WTC11 (cell line): ENCODE measurements around the gene LRMDA. TPM values are rescaled to one million over a fixed set of nuclear protein-coding genes. Genes with fewer than 3 reads are reported as not detected.

Source experiments
- ATAC-seq: fragments of 200-7000 bp; cut with Tn5 transposase; 2 replicates; pipeline ENCODE4 v1.10.0; 2021; ENCODE audit warnings: mild to moderate bottlenecking, moderate library complexity
- CTCF ChIA-PET: fragments of 300-600 bp; sonication (Branson Sonifier 250); formaldehyde crosslinking; loops from one replicate; lab custom pipeline; 2021; ENCODE audit warnings: antibody characterized with exemption; lab: Charles Lee
- POLR2A ChIA-PET: fragments of 350-600 bp; sonication (Branson Sonifier 250); formaldehyde crosslinking; loops from one replicate; lab custom pipeline; 2021; ENCODE audit warnings: antibody characterized with exemption; lab: Charles Lee
- DNase-seq: peaks from one replicate; pipeline ENCODE4 v3.0.0; 2021; ENCODE audit warnings: low spot score
- H3K27ac Mint-ChIP-seq: 2 replicates; pipeline ENCODE4 v1.8.0; 2021; ENCODE audit warnings: mixed read lengths
- H3K27me3 Mint-ChIP-seq: 2 replicates; pipeline ENCODE4 v1.8.0; 2021; ENCODE audit warnings: low read depth, mild to moderate bottlenecking, moderate library complexity, mixed read lengths
- H3K36me3 Mint-ChIP-seq: 2 replicates; pipeline ENCODE4 v1.8.0; 2021; ENCODE audit warnings: mixed read lengths
- H3K4me1 Mint-ChIP-seq: 2 replicates; pipeline ENCODE4 v1.8.0; 2022; ENCODE audit warnings: mixed read lengths
- H3K4me3 Mint-ChIP-seq: 2 replicates; pipeline ENCODE4 v1.8.0; 2021; ENCODE audit warnings: mild to moderate bottlenecking, moderate library complexity, mixed read lengths
- H3K9me3 Mint-ChIP-seq: 2 replicates; pipeline ENCODE4 v1.8.0; 2021; ENCODE audit warnings: mixed read lengths
- ATF2 ChIP-seq: sonication (generic); formaldehyde crosslinking; IDR thresholded peaks from 2 replicates; pipeline ENCODE4 v1.8.1; 2022; ENCODE audit warnings: low read depth, missing genetic modification reagents, borderline replicate concordance
- ATF6 ChIP-seq: sonication (generic); formaldehyde crosslinking; IDR thresholded peaks from 2 replicates; pipeline ENCODE4 v1.8.1; 2023; ENCODE audit warnings: mild to moderate bottlenecking, missing genetic modification reagents
- CTCF ChIP-seq: fragments of 200-600 bp; IDR thresholded peaks from 2 replicates; pipeline ENCODE4 v1.8.0; 2022; ENCODE audit warnings: antibody characterized with exemption
- IRF2 ChIP-seq: sonication (generic); formaldehyde crosslinking; IDR thresholded peaks from 2 replicates; pipeline ENCODE4 v1.8.0; 2022; ENCODE audit warnings: low read depth, missing genetic modification reagents, borderline replicate concordance
- JAZF1 ChIP-seq: fragments of 250-450 bp; sonication (Bioruptor Pico); IDR thresholded peaks from 2 replicates; pipeline ENCODE4 v1.9.0; 2021; ENCODE audit warnings: moderate library complexity, mild to moderate bottlenecking, inconsistent platforms
- NR3C1 ChIP-seq: sonication (generic); formaldehyde crosslinking; conservative IDR thresholded peaks from 2 replicates; pipeline ENCODE4 v1.8.1; 2023; ENCODE audit warnings: low read depth, mild to moderate bottlenecking, missing genetic modification reagents
- PREB ChIP-seq: sonication (generic); formaldehyde crosslinking; IDR thresholded peaks from 2 replicates; pipeline ENCODE4 v1.8.1; 2022; ENCODE audit warnings: mild to moderate bottlenecking, missing genetic modification reagents, moderate library complexity, borderline replicate concordance
- PRRX2 ChIP-seq: fragments of 250-450 bp; sonication (Bioruptor Pico); IDR thresholded peaks from 2 replicates; pipeline ENCODE4 v1.8.0; 2021; ENCODE audit warnings: mild to moderate bottlenecking
- SMAD3 ChIP-seq: sonication (generic); formaldehyde crosslinking; IDR thresholded peaks from 2 replicates; pipeline ENCODE4 v1.8.0; 2022; ENCODE audit warnings: missing genetic modification reagents, mild to moderate bottlenecking, borderline replicate concordance
- SMAD4 ChIP-seq: sonication (generic); formaldehyde crosslinking; IDR thresholded peaks from 2 replicates; pipeline ENCODE4 v1.8.0; 2022; ENCODE audit warnings: mild to moderate bottlenecking, missing genetic modification reagents
- TP53 ChIP-seq: sonication (generic); formaldehyde crosslinking; IDR thresholded peaks from 2 replicates; pipeline ENCODE4 v1.8.1; 2023; ENCODE audit warnings: mild to moderate bottlenecking, missing genetic modification reagents
- USF1 ChIP-seq: sonication (generic); formaldehyde crosslinking; IDR thresholded peaks from 2 replicates; pipeline ENCODE4 v1.8.0; 2022; ENCODE audit warnings: mild to moderate bottlenecking, missing genetic modification reagents
- USF2 ChIP-seq: sonication (generic); formaldehyde crosslinking; IDR thresholded peaks from 2 replicates; pipeline ENCODE4 v1.8.1; 2023; ENCODE audit warnings: mild to moderate bottlenecking, missing genetic modification reagents, moderate library complexity
- ZNF219 ChIP-seq: sonication (generic); formaldehyde crosslinking; IDR thresholded peaks from 2 replicates; pipeline ENCODE4 v1.8.0; 2023; ENCODE audit warnings: missing genetic modification reagents, mild to moderate bottlenecking, borderline replicate concordance
- ZNF281 ChIP-seq: sonication (generic); formaldehyde crosslinking; IDR thresholded peaks from 2 replicates; pipeline ENCODE4 v1.8.0; 2023; ENCODE audit warnings: mild to moderate bottlenecking, missing genetic modification reagents
- ZNF532 ChIP-seq: fragments of 250-450 bp; sonication (Bioruptor Pico); IDR thresholded peaks from 2 replicates; pipeline ENCODE4 v1.9.0; 2021; ENCODE audit warnings: mild to moderate bottlenecking, borderline replicate concordance
- ZSCAN18 ChIP-seq: fragments of 250-450 bp; sonication (Bioruptor Pico); IDR thresholded peaks from 2 replicates; pipeline ENCODE4 v2.1.2; 2022; ENCODE audit warnings: mild to moderate bottlenecking, moderate library complexity
- total RNA-seq: library from RNA; stranded (reverse); gene quantifications from 3 replicates; pipeline ENCODE4 v1.2.3, GENCODE V29; 2021

LRMDA gene
- total RNA-seq, 1 experiment from 2014 or later = 0.92 TPM

GRCh38 chr10:76035206-76036110 lies 604.0 kb downstream of the LRMDA start:
- CTCF ChIA-PET = interaction anchor here (0.7 to 2.0 kb wide), 18 partner anchors 16 to 760 kb away, joined by 3 to 29 read pairs (median 4); no protein-coding TSS in a partner anchor
- peaks cover 21% of the 10 kb centered on the region for H3K36me3 Mint-ChIP-seq
- DNase-seq (no peak), ATAC-seq (no peak)
- H3K9me3 Mint-ChIP-seq = peaks cover 26% of the 10 kb centered on the region
- POLR2A ChIA-PET = interaction anchor here (0.5 to 0.7 kb wide), 3 partner anchors 27 to 639 kb away, joined by 4 to 7 read pairs (median 5); no protein-coding TSS in a partner anchor
- no peaks in the 10 kb centered on the region; the same call in 1 of the 2 replicates for H3K27me3 Mint-ChIP-seq
- H3K4me1 Mint-ChIP-seq = peaks cover 26% of the 10 kb centered on the region
- no peak overlapping the region for H3K4me3 Mint-ChIP-seq
- H3K27ac Mint-ChIP-seq = no peak overlapping the region
- TF ChIP-seq ZSCAN18 (CRISPR knock-in tag) (no peak), IRF2 (CRISPR knock-in tag) (no peak), SMAD4 (CRISPR knock-in tag) (no peak), JAZF1 (CRISPR knock-in tag) (no peak), ATF6 (CRISPR knock-in tag) (no peak), TP53 (CRISPR knock-in tag) (no peak), ZNF281 (CRISPR knock-in tag) (no peak), NR3C1 (no peak), ATF2 (CRISPR knock-in tag) (no peak), ZNF219 (no peak), ZNF532 (no peak), SMAD3 (no peak), PREB (no peak), CTCF (no peak), USF2 (CRISPR knock-in tag) (no peak), USF1 (no peak), PRRX2 (no peak)
